Upper lobe of left lung (tissue), 4 donors: ENCODE measurements around the gene CRTAC1.

ENCODE experiments used
- POLR2A ChIP-seq, 4 donors: fragments of 450-650 bp; IDR thresholded peaks; one replicate each; pipeline ENCODE4 v1.5.1; 2016 to 2017; ENCODE audit warnings: antibody characterized with exemption in 4 of 4, mild to moderate bottlenecking in 2 of 4
- POLR2AphosphoS5 ChIP-seq, 2 donors: sonication (generic); formaldehyde crosslinking; IDR thresholded peaks; one replicate each; pipeline ENCODE4 v1.5.1; 2017; ENCODE audit warnings: antibody characterized with exemption in 2 of 2
- TF ChIP-seq, protein P1 (sequence below), 6 experiments: fragments of 450-650 bp in 4 of 6; fragments of 200-600 bp in 2 of 6; sonication (generic) in 2 of 6; IDR thresholded peaks; one replicate each; pipeline ENCODE4 v1.5.1; 2016 to 2019; ENCODE audit warnings: antibody characterized with exemption in 6 of 6

GRCh38 chr10:97907211-97907610, 123.2 kb downstream of the CRTAC1 start:
- TF ChIP-seq POLR2A (IDR thresholded peaks at IDR 0.05) (no peak), POLR2AphosphoS5 (IDR thresholded peaks at IDR 0.05) (no peak)
- TF ChIP-seq, protein P1, sequence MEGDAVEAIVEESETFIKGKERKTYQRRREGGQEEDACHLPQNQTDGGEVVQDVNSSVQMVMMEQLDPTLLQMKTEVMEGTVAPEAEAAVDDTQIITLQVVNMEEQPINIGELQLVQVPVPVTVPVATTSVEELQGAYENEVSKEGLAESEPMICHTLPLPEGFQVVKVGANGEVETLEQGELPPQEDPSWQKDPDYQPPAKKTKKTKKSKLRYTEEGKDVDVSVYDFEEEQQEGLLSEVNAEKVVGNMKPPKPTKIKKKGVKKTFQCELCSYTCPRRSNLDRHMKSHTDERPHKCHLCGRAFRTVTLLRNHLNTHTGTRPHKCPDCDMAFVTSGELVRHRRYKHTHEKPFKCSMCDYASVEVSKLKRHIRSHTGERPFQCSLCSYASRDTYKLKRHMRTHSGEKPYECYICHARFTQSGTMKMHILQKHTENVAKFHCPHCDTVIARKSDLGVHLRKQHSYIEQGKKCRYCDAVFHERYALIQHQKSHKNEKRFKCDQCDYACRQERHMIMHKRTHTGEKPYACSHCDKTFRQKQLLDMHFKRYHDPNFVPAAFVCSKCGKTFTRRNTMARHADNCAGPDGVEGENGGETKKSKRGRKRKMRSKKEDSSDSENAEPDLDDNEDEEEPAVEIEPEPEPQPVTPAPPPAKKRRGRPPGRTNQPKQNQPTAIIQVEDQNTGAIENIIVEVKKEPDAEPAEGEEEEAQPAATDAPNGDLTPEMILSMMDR (IDR thresholded peaks at IDR 0.05): no peak
